Measurements from ENCODE around the gene TBL3.

- TF ChIP-seq CTCF (IDR thresholded peaks at IDR 0.05; ENCODE audit: insufficient read depth, low read depth, low read length), result no peak
- no peak for TF ChIP-seq EZH2 (IDR thresholded peaks at IDR 0.05; ENCODE audit: insufficient read depth, low read length)
These were observed 57.5 kb downstream of the TBL3 start for GRCh38 chr16:2029350-2029749.
